GM19035 (cell line): Measurements from ENCODE around the gene DNAH14.
"Not testable (repeated sequence)": the region's sequence is repeated elsewhere in the genome, so short reads cannot be mapped to it uniquely, and the experiment has no call there.

Source experiments
- ATAC-seq: cut with Tn5 transposase; IDR thresholded peaks from one replicate; pipeline ENCODE4 v1.9.1; 2021; ENCODE audit not compliant: unreplicated experiment

The DNAH14 gene

DNA sequence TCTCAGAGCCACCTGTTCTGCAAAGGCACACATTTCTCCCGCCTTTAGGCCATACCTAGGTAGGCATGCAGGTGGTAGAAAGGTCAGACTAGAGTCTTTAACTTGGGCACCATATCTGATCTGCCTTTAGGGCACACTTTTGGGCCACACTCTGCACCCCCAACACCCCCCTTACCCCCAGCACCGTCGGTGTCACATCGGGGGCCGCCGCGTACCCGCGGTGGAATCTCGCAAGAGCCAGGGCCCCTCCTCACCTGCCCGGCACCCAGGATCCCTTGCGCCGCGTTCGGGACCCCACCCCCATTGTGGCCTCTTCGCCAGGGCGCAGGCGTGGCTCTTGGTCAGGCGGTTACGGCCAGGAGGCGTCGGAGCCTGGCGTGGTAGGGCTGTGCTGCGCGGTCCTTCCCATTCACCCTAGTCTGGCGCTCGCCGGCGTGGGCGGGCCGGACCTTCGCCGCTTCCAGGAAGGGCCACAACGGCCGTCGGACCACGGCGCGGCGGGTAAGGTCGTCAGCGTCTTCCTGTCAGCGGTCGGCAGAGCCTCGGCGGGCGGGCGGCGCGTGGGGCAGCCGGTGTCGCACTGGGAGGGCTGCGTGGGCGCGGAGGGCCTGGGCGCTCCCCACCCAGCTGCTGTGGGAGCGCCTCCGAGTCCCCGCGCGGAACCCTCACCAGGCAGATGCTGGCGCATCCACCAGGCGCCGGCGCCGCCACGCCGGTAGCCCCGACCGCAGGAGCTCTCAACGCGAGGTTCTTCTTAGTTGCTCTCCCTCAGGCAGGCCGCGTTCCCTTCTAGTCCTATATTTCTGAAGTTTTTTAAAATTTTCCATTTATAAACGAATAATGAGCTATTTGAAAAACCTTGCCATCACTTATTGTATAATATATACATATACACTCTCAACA lies at the start of gene DNAH14:
DNAH14 (plus strand) TSS at position 341 of the 903 bp plus-strand sequence. CDS start 23,028 bp downstream, outside the sequence.
- ATAC-seq, result peak; percentile 81

DNA sequence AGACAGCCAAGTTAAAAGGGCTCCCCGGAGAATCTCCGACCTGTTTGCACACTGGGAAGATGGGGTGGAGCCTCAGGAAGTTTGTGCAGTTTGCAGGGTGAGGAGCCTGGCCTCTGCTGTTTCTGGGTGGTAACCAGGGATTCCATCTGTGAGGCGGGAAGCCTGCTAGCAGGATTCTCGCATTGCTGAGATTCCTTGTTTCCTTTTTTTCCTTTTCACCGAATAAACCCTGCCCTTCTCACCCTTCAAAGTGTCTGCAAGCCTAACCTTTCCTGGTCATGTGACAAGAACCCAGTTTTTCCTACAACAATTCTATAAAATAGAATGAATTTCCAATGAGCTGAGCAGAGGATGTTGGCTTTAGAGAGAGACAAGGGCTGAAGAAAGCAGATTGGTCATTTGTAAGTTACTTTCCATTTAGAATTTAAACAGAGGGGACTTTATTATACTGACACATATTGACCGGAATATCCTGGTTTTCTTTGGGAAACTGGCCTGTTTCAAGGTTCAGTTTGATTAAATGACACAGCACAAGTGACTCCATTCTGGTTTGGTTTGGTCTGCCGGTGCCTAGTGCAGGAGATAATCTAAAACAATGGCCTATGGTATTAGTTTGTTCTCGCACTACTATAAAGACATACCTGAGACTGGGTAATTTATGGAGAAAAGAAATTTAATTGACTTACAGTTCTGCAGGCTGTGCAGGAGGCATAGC lies 48.7 kb upstream of the DNAH14 start:
- ATAC-seq, result no peak

DNA sequence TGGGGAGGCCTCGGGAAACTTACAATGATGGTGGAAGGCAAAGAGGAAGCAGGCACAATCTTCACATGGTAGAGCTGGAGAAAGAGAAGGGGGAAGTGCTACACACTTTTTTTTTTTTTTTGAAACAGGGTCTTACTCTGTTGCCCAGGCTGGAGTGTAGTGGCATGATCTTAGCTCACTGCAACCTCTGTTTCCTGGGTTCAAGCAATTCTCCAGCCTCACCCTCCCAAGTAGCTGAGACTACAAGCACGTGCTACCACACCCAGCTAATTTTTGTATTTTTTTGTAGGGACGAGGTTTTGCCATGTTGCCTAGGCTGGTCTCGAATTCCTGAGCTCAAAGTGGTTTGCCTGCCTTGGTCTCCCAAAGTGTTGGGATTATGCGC lies 48.2 kb upstream of the DNAH14 start:
- ATAC-seq, result not testable (repeated sequence)

DNA sequence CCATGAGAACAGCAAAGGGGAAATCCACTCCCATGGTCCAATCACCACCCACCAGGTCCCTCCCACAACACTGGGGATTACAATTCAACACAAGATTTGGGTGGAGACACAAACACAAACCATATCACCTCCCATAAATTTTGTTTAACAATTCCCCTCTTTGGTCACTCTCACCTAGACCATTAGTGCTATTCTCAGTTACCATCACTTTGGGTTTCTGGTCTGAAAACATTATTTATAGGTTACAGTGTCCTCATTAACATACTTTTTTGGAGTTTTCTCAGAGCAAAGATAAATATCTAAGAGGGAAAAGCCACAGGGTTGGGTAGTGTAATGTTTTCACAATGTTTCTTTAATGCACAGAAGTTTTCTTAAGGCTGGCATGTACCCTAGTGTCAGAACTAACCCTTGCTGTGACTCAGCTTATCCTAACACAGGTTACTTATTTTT lies 47.7 kb upstream of the DNAH14 start:
- no peak for ATAC-seq

DNA sequence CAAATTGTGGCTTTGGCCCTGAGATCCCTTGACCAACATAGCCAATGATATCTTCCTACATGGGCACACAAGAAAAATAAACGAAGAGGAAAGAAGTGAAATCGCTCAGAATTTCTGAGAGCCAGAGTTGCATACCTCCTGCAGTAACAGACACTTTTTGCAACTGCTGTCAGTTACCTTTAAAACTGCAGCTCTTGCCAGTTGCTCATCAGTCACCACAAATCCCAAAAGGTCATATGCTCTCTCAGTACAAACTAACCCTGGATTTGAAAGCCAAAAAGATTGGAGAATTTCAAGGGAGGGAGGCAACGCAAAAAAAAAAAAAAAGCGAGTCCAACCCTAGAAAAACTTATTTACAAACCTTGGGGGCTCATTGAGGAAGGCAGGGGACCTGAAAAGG lies 47.2 kb upstream of the DNAH14 start:
- ATAC-seq, result no peak

DNA sequence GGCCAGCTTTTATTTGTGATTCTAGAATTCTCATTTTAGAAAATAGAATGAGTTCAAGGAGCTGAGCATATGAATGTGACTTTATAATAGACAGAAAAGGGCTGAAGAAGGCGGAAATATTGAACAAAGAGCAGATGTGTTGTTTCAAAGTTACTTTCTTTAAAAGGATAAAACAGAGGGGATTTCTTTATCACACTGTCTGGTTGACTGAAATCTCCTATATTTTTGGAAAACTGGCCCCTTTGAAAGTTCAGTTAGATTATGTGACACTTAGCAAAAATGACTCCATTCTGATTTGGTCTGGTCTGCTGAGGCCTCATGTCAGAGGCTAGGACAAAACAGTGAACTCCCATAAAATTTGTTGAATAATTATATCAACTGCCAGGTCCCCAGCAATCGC lies 46.4 kb upstream of the DNAH14 start:
- no peak for ATAC-seq

GRCh38 chr1:224884361-224884801 lies 45.1 kb upstream of the DNAH14 start:
- no peak for ATAC-seq

- not testable (repeated sequence) for ATAC-seq
These were observed 44.1 kb upstream of the DNAH14 start for GRCh38 chr1:224885376-224885775.

DNA sequence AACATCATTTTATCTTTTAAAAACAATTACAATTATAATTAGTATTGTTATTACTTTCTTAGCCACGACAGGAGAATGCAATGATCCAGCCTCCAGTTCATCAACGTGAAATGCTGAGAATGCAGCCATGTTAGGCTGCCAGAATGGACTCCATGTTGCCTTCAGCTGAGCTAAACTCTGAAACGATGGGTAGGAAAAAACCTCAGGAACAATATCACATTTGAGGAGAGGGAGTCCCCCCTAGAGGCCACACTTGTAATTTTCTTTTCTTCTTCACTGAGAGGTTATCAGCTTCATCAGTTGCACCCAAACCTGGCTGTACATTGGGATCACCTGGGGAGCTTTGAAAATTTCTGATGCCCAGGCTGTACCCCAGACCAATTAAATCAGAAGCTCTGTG lies 34.6 kb upstream of the DNAH14 start:
- ATAC-seq, result no peak

- no peak for ATAC-seq
These were observed 33.2 kb upstream of the DNAH14 start for GRCh38 chr1:224896130-224896781.

GRCh38 chr1:224897529-224898327 lies 31.7 kb upstream of the DNAH14 start:
- ATAC-seq, result no peak

- ATAC-seq, result no peak
These were observed 30.5 kb upstream of the DNAH14 start for GRCh38 chr1:224898937-224899336.

DNA sequence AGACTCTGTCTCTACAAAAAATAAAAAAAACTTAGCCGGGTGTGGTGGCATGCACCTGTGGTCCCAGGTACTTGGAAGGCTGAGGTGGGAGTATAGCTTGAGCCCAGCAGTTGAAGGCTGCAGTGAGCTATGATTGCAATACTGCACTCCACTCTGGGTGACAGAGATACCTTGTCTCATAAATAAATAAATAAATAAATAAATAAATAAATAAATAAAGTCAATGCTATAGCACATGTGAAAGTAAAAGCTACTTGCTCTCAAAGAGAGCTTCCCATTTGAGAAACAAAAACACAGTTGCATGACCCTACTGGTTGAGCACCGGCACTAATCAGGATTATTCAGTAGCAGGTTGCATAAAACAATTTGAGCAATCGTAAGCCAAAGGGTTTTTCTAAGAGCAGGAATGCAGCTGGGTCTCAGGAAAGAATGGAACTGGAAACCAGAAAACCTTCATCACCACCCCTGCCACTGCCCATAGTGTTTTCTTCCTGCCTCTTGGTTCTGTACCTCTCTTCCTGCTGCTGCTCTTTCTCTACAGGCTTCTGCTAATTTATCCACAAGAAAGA lies 29.3 kb upstream of the DNAH14 start:
- no peak for ATAC-seq

DNA sequence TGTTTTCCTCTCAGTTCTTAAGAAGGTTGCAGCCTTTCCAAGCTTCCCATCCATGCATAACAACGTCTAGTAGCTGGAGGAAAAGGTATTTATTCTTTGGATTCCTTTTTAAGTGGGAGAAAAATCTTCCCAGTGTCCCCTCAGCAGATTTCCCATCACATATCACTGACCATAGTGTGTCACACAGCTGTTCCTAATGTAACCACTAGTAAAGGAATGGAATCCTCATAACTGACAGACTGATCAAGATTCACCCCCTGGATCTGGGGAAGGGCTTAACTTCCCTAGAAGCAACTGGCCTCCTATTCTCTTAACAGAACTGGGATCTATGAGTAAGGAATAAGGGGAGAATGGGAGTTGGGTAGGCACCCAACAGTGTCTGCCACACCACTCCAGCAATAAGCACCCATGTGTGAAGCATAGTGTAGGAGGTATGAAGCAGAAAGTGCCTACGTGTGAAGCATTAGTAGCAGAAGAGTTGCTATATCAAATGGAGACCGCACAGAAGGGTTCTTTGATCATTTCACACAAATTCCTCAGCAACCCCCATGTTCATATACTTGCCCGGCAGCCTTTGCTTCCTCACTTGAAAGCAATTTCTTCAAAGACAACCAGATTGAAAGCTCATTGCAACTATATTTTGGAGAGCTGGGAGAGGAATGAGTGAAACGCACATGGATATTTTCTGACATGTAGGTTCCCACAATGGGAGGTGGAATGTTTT lies 28.2 kb upstream of the DNAH14 start:
- no peak for ATAC-seq

DNA sequence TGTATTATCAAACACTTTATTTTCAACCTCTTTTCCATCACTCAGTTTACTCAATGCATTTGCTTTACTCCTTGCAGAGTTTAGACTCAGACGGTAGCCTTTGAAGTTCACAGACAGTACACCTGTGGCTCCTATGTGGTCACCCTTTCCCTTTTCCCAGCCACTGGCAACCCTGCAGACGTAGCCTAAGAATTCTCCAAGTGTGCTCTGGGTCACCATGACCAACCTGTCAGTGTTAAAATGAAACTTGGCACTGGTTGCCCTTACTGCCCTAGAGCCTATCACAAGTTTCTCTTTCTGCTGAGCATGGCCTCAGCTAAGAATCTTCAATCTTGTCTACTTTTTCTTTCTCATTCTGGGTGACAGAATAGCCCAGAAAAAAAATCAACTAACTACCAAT lies 25.5 kb upstream of the DNAH14 start:
- no peak for ATAC-seq

DNA sequence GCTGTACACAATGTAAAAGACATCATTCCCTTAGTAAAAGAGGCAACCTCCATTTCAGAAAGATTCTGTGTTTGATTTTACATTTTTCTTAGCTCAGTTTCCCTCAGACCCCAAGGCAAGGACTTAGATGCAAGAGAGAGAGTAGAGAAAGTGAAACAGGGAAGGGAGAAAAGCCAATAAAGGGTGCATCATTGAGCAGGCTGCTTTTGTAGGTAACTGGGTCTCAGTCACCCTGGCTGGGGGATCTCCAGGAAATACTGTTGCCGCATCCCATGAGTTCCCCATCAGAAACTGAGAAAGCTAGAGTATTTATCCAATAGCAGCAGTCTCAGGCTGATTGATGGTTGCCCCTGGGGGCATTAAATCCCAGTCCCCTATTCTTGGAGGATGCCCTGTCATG lies 23.1 kb upstream of the DNAH14 start:
- no peak for ATAC-seq

DNA sequence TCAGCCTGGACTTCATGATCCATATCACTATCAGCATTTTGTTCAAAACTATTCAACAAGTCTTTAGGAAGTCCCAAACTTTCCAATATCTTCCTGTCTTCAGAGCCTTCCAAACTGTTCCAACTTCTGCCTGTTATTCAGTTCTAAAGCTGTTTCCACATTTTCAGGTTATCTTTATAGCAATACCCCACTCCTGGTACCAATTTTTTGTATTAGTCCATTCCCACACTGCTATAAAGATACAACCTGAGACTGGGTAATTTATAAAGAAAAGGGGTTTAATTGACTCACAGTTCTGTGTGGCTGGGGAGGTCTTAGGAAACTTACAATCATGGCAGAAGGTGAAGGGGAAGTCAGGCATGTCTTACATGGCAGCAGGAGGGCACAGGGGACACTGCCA lies 18.3 kb upstream of the DNAH14 start:
- ATAC-seq, result no peak

DNA sequence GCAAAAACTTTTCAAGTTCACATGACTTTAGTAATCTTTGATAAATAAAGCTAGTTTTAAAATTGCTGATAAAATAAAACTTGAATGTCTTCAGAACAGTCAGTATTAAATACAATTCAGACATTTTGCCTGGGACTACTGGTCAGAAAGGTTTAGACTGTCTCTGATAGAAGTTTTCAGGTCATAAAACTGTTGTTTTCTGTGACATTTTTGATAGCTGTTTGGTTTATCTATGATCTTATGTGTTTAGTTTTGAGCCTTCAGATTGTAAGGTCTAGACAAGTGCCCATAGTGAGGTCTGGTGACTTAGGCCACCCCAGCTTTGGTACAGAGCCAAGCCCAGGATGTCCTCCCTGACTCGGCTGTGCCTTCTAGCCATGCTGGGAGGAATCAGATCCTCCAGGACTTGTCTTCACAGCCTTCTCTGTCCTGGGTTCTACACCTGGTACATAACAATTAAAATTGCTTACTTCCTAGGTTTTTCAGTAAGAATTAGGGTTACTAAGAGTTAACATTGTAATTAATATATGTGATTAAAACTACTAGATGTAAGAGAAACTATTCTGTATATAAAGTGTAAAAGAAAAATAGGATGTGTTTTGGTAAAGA lies 15.1 kb upstream of the DNAH14 start:
- no peak for ATAC-seq

DNA sequence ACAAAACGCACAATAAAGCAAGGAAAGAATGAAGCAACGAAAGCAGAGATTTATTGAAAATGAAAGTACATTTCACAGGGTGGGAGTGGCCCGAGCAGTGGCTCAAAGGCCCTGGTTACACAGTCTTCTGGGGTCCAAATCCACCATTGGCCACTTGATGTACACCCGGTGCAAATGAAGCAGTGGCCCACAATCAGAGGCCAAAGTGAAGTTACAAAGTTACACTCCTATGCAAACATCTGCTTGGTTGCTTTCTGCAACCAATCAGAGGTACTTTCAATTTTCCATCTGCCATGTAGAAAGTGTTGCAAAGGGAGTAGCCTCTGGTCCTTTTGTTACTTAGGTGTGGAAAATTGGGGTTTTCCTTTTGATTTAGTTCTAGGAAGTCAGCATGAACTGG lies 10.0 kb upstream of the DNAH14 start:
- ATAC-seq, result no peak
